Measurements from ENCODE around the gene CHRNE. TPM values are rescaled to one million over a fixed set of nuclear protein-coding genes. Genes with fewer than 3 reads are reported as not detected.
"Not testable (repeated sequence)": the region's sequence is repeated elsewhere in the genome, so short reads cannot be mapped to it uniquely, and the experiment has no call there.

CHRNE gene
- total RNA-seq, 1 experiment from 2014 or later = not detected

- no peak for DNase-seq (ENCODE audit: low read depth)
These were observed 5.4 kb upstream of the CHRNE start for GRCh38 chr17:4908301-4908700.

- not testable (repeated sequence) for DNase-seq (ENCODE audit: low read depth)
These were observed 3.7 kb upstream of the CHRNE start for GRCh38 chr17:4906642-4907041.

- no peak for DNase-seq (ENCODE audit: low read depth)
These were observed 358 bp downstream of the CHRNE start for GRCh38 chr17:4902540-4902939.

- DNase-seq (ENCODE audit: low read depth) = no peak
These were observed 1.1 kb downstream of the CHRNE start for GRCh38 chr17:4901648-4902344.

- DNase-seq (ENCODE audit: low read depth) = no peak
These were observed 1.7 kb downstream of the CHRNE start for GRCh38 chr17:4901108-4901647.

GRCh38 chr17:4900231-4901107 lies 2.4 kb downstream of the CHRNE start:
- DNase-seq (ENCODE audit: low read depth) = no peak

GRCh38 chr17:4899341-4900230 lies 3.3 kb downstream of the CHRNE start, which contains the start of gene C17orf107:
TSS of gene C17orf107 (plus strand) at chr17:4899536. CDS start at chr17:4899763, 227 bp downstream.
- DNase-seq (ENCODE audit: low read depth) = no peak

- no peak for DNase-seq (ENCODE audit: low read depth)
These were observed 4.0 kb downstream of the CHRNE start for GRCh38 chr17:4898927-4899326.

- DNase-seq (ENCODE audit: low read depth) = no peak
These were observed 4.5 kb downstream of the CHRNE start for GRCh38 chr17:4898351-4898750.

GRCh38 chr17:4897785-4898184 lies 5.1 kb downstream of the CHRNE start:
- DNase-seq (ENCODE audit: low read depth) = no peak

GRCh38 chr17:4897198-4897687 lies 5.7 kb downstream of the CHRNE start:
- no peak for DNase-seq (ENCODE audit: low read depth)

- DNase-seq (ENCODE audit: low read depth) = no peak
These were observed 6.3 kb downstream of the CHRNE start for GRCh38 chr17:4896332-4897197.

- no peak for DNase-seq (ENCODE audit: low read depth)
These were observed 7.1 kb downstream of the CHRNE start for GRCh38 chr17:4895657-4896331.

- no peak for DNase-seq (ENCODE audit: low read depth)
These were observed 7.8 kb downstream of the CHRNE start for GRCh38 chr17:4895121-4895520.

- DNase-seq (ENCODE audit: low read depth) = no peak
These were observed 9.0 kb downstream of the CHRNE start for GRCh38 chr17:4893721-4894560.

- no peak for DNase-seq (ENCODE audit: low read depth)
These were observed 9.6 kb downstream of the CHRNE start for GRCh38 chr17:4893272-4893671.

GRCh38 chr17:4892499-4893221 lies 10.2 kb downstream of the CHRNE start:
- no peak for DNase-seq (ENCODE audit: low read depth)

Data from HT1080 (cell line).